K562 (cell line): ENCODE measurements around the gene RPL36AL. TPM values are rescaled to one million over a fixed set of nuclear protein-coding genes. Genes with fewer than 3 reads are reported as not detected.
A peak's percentile ranks its signal among the peaks of the same experiment; 100 is the strongest.

Experiments used
- BRD9 ChIP-seq: fragments of 450-650 bp; IDR thresholded peaks from 2 replicates; pipeline ENCODE4 v1.6.1; 2018; ENCODE audit warnings: low read depth; ENCODE audit not compliant: partially characterized antibody
- CTCFL ChIP-seq: IDR thresholded peaks from 2 replicates; pipeline ENCODE4 v1.6.1; 2011; ENCODE audit warnings: borderline replicate concordance, low read depth, mild to moderate bottlenecking, moderate library complexity, low read length; ENCODE audit not compliant: insufficient read depth, poor library complexity, severe bottlenecking
- E2F3 ChIP-seq: fragments of 250-450 bp; sonication (Bioruptor Pico); IDR thresholded peaks from 2 replicates; pipeline ENCODE4 v1.4.0; 2020; ENCODE audit warnings: mild to moderate bottlenecking
- HOMEZ ChIP-seq: fragments of 250-450 bp; sonication (Bioruptor Pico); IDR thresholded peaks from 2 replicates; pipeline ENCODE4 v1.4.0; 2020; ENCODE audit warnings: mild to moderate bottlenecking, moderate library complexity
- MAFF ChIP-seq: IDR thresholded peaks from 2 replicates; pipeline ENCODE4 v1.6.1; 2012; ENCODE audit warnings: low read length, improper control_type of control experiment
- NFATC3 ChIP-seq: fragments of 450-650 bp; IDR thresholded peaks from 2 replicates; pipeline ENCODE4 v1.6.1; 2017; ENCODE audit warnings: mild to moderate bottlenecking
- U2AF2 ChIP-seq: fragments of 200-400 bp; formaldehyde crosslinking; optimal IDR thresholded peaks from 2 replicates; pipeline ENCODE3; 2017; ENCODE audit warnings: low read depth, mild to moderate bottlenecking, low read length
- ZBTB12 ChIP-seq: fragments of 250-450 bp; sonication (Bioruptor Pico); IDR thresholded peaks from 2 replicates; pipeline ENCODE4 v1.4.0; 2020
- ZNF407 ChIP-seq: fragments of 450-650 bp; IDR thresholded peaks from 2 replicates; pipeline ENCODE4 v1.6.1; 2016; ENCODE audit warnings: low read depth
- ZNF449 ChIP-seq: fragments of 250-450 bp; sonication (Bioruptor Pico); IDR thresholded peaks from 2 replicates; pipeline ENCODE4 v1.8.0; 2022; ENCODE audit warnings: moderate library complexity, mild to moderate bottlenecking, inconsistent platforms
- ZNF561 ChIP-seq: fragments of 450-650 bp; formaldehyde crosslinking; conservative IDR thresholded peaks from 2 replicates; pipeline ENCODE4 v1.4.0; 2020; ENCODE audit warnings: mild to moderate bottlenecking, moderate library complexity
- ZNF780A ChIP-seq: fragments of 250-450 bp; sonication (Bioruptor Pico); IDR thresholded peaks from 2 replicates; pipeline ENCODE4 v1.5.0; 2021; ENCODE audit warnings: mild to moderate bottlenecking
- polyA plus RNA-seq, 8 experiments: library from polyadenylated mRNA; depleted of rRNA in 4 of 8; stranded (reverse) in 5 of 8; unstranded in 3 of 8; fragments of >200 nt; fragmentation: Nextera tagmentation in 2 of 8; fragmentation: Illumina TruSeq in 1 of 8; extraction: Ambion mirVana in 2 of 8; extraction: Trizol in 1 of 8; gene quantifications; 2 replicates each; pipeline versions ENCODE4 v1.2.1 to v1.2.3, GENCODE V29; 2011 to 2014; ENCODE audit warnings: inconsistent platforms in 1 of 8, missing spikeins in 1 of 8
- total RNA-seq, 7 experiments: library from RNA; depleted of rRNA in 6 of 7; stranded (reverse); fragments of >200 nt in 6 of 7; fragmentation: Illumina TruSeq in 2 of 7; extraction: Trizol in 2 of 7; gene quantifications; 2 replicates each; pipeline versions ENCODE4 v1.2.1 to v1.2.3, GENCODE V29; 2011 to 2021; ENCODE audit warnings: low replicate concordance in 1 of 7

The RPL36AL gene
- total and polyA plus RNA-seq, 9 of the 15 experiments (the other 6 are each of a cell fraction or from before 2014, with no cell fraction given): 146 to 674 (median 360) TPM

- no peak for TF ChIP-seq ZBTB12 (CRISPR knock-in tag)
- no peak for TF ChIP-seq ZNF407
- TF ChIP-seq MAFF: no peak
- no peak for TF ChIP-seq U2AF2
- no peak for TF ChIP-seq ZNF449 (CRISPR knock-in tag)
- TF ChIP-seq NFATC3: no peak
- no peak for TF ChIP-seq BRD9
- TF ChIP-seq HOMEZ (CRISPR knock-in tag): no peak
- TF ChIP-seq E2F3 (CRISPR knock-in tag): no peak
- no peak for TF ChIP-seq ZNF780A (CRISPR knock-in tag)
- no peak for TF ChIP-seq ZNF561
- TF ChIP-seq CTCFL: peak; percentile 35
Observed at GRCh38 chr14:49620182-49621113, at the start of gene RPL36AL, which contains the start of gene MGAT2 (continued).
